Activated CD4-positive, alpha-beta T cell treated with anti-CD3 and anti-CD28 coated beads, Interleukin-2, amount 10 ng/mL, durations not matched to agents 7 days and 5 days (primary cell): Measurements from ENCODE around the gene ZBTB7C. TPM values are rescaled to one million over a fixed set of nuclear protein-coding genes. Genes with fewer than 3 reads are reported as not detected.

Experiments
- CTCF ChIA-PET: fragments of 350-600 bp; sonication (Branson Sonifier 250); formaldehyde crosslinking; loops from one replicate; lab custom pipeline; 2021; ENCODE audit warnings: antibody characterized with exemption; lab: Charles Lee
- POLR2A ChIA-PET: fragments of 350-600 bp; sonication (Branson Sonifier 250); formaldehyde crosslinking; loops from one replicate; lab custom pipeline; 2021; ENCODE audit warnings: antibody characterized with exemption; lab: Charles Lee
- DNase-seq: peaks from one replicate; pipeline ENCODE4 v3.0.0-alpha.2; 2020
- H3K27ac Mint-ChIP-seq: one replicate; pipeline ENCODE4 v1.8.0; 2021; ENCODE audit warnings: mild to moderate bottlenecking, moderate library complexity, mixed read lengths
- H3K27me3 Mint-ChIP-seq: one replicate; pipeline ENCODE4 v1.8.0; 2021; ENCODE audit warnings: mixed read lengths
- H3K36me3 Mint-ChIP-seq: one replicate; pipeline ENCODE4 v1.8.0; 2021; ENCODE audit warnings: low read depth, mixed read lengths
- H3K4me1 Mint-ChIP-seq: one replicate; pipeline ENCODE4 v1.8.0; 2021; ENCODE audit warnings: mixed read lengths
- H3K4me3 Mint-ChIP-seq: one replicate; pipeline ENCODE4 v1.8.0; 2021; ENCODE audit warnings: mild to moderate bottlenecking, moderate library complexity, mixed read lengths
- H3K9me3 Mint-ChIP-seq: one replicate; pipeline ENCODE4 v1.8.0; 2021; ENCODE audit warnings: mixed read lengths
- total RNA-seq, 2 experiments: library from RNA; stranded (reverse); gene quantifications; one replicate each; pipeline ENCODE4 v1.2.3, GENCODE V29; 2021

Gene ZBTB7C
- total RNA-seq, 2 experiments from 2014 or later = 0.10 to 0.15 TPM

GRCh38 chr18:48195787-48196186 lies 213.4 kb downstream of the ZBTB7C start:
- Mint-ChIP-seq H3K27ac (no peak overlapping the region), H3K36me3 (no peaks in the 10 kb centered on the region), H3K9me3 (no peaks in the 10 kb centered on the region), H3K4me1 (no peaks in the 10 kb centered on the region), H3K4me3 (no peak overlapping the region), H3K27me3 (peaks cover 41% of the 10 kb centered on the region)
- POLR2A ChIA-PET = no interaction called here
- no peak for DNase-seq
- CTCF ChIA-PET = interaction anchor here (0.5 kb wide), 1 partner anchor 48 kb away, joined by 3 read pairs; no protein-coding TSS in a partner anchor

GRCh38 chr18:48194591-48195181 lies 214.5 kb downstream of the ZBTB7C start:
- H3K4me1 Mint-ChIP-seq = no peaks in the 10 kb centered on the region
- DNase-seq = no peak
- POLR2A ChIA-PET = no interaction called here
- H3K9me3 Mint-ChIP-seq = no peaks in the 10 kb centered on the region
- peaks cover 34% of the 10 kb centered on the region for H3K27me3 Mint-ChIP-seq
- no peaks in the 10 kb centered on the region for H3K36me3 Mint-ChIP-seq
- H3K27ac Mint-ChIP-seq = no peak overlapping the region
- no peak overlapping the region for H3K4me3 Mint-ChIP-seq
- CTCF ChIA-PET = interaction anchor here (0.8 kb wide), 1 partner anchor 9 kb away, joined by 3 read pairs; no protein-coding TSS in a partner anchor

GRCh38 chr18:48193521-48194492 lies 215.4 kb downstream of the ZBTB7C start:
- H3K27ac Mint-ChIP-seq = no peak overlapping the region
- POLR2A ChIA-PET = interaction anchor here (0.8 kb wide), 1 partner anchor 64 kb away, joined by 11 read pairs; no protein-coding TSS in a partner anchor
- no peak overlapping the region for H3K4me3 Mint-ChIP-seq
- no peaks in the 10 kb centered on the region for H3K9me3 Mint-ChIP-seq
- CTCF ChIA-PET = interaction anchor here (0.8 kb wide), 1 partner anchor 10 kb away, joined by 3 read pairs; no protein-coding TSS in a partner anchor
- H3K27me3 Mint-ChIP-seq = peaks cover 26% of the 10 kb centered on the region
- no peaks in the 10 kb centered on the region for H3K4me1 Mint-ChIP-seq
- H3K36me3 Mint-ChIP-seq = no peaks in the 10 kb centered on the region
- DNase-seq = no peak

- ChIA-PET POLR2A (no interaction called here), CTCF (no interaction called here)
- DNase-seq = no peak
- no peaks in the 10 kb centered on the region for H3K9me3 Mint-ChIP-seq
- no peak overlapping the region for H3K27ac Mint-ChIP-seq
- H3K27me3 Mint-ChIP-seq = peaks cover 19% of the 10 kb centered on the region
- no peaks in the 10 kb centered on the region for H3K36me3 Mint-ChIP-seq
- H3K4me3 Mint-ChIP-seq = no peak overlapping the region
- no peaks in the 10 kb centered on the region for H3K4me1 Mint-ChIP-seq
Measured at GRCh38 chr18:48192542-48192941, 216.6 kb downstream of the ZBTB7C start.

GRCh38 chr18:48191494-48191893 lies 217.7 kb downstream of the ZBTB7C start:
- Mint-ChIP-seq H3K4me1 (no peaks in the 10 kb centered on the region), H3K36me3 (no peaks in the 10 kb centered on the region), H3K27me3 (peaks cover 12% of the 10 kb centered on the region), H3K9me3 (no peaks in the 10 kb centered on the region), H3K27ac (no peak overlapping the region), H3K4me3 (no peak overlapping the region)
- no peak for DNase-seq
- CTCF ChIA-PET = no interaction called here
- POLR2A ChIA-PET = interaction anchor here (0.7 kb wide), 1 partner anchor 263 kb away, joined by 3 read pairs; no protein-coding TSS in a partner anchor

GRCh38 chr18:48190994-48191393 lies 218.2 kb downstream of the ZBTB7C start:
- CTCF ChIA-PET = no interaction called here
- no peak for DNase-seq
- Mint-ChIP-seq H3K36me3 (no peaks in the 10 kb centered on the region), H3K27me3 (peaks cover 7% of the 10 kb centered on the region), H3K4me1 (no peaks in the 10 kb centered on the region), H3K27ac (no peak overlapping the region), H3K4me3 (no peak overlapping the region), H3K9me3 (no peaks in the 10 kb centered on the region)
- POLR2A ChIA-PET = no interaction called here

- no peaks in the 10 kb centered on the region for H3K9me3 Mint-ChIP-seq
- H3K4me1 Mint-ChIP-seq = no peaks in the 10 kb centered on the region
- DNase-seq = no peak
- H3K4me3 Mint-ChIP-seq = no peak overlapping the region
- H3K36me3 Mint-ChIP-seq = no peaks in the 10 kb centered on the region
- CTCF ChIA-PET = interaction anchor here (0.8 kb wide), 1 partner anchor 10 kb away, joined by 3 read pairs; no protein-coding TSS in a partner anchor
- POLR2A ChIA-PET = no interaction called here
- no peak overlapping the region for H3K27ac Mint-ChIP-seq
- peaks cover 8% of the 10 kb centered on the region for H3K27me3 Mint-ChIP-seq
Measured at GRCh38 chr18:48188609-48189008, 220.6 kb downstream of the ZBTB7C start.

GRCh38 chr18:48186861-48187260 lies 222.3 kb downstream of the ZBTB7C start:
- Mint-ChIP-seq H3K4me1 (no peaks in the 10 kb centered on the region), H3K9me3 (no peaks in the 10 kb centered on the region), H3K27me3 (peaks cover 11% of the 10 kb centered on the region), H3K36me3 (no peaks in the 10 kb centered on the region), H3K27ac (no peak overlapping the region), H3K4me3 (no peak overlapping the region)
- CTCF ChIA-PET = interaction anchor here (1.6 kb wide), 1 partner anchor 44 kb away, joined by 4 read pairs; no protein-coding TSS in a partner anchor
- no peak for DNase-seq
- POLR2A ChIA-PET = no interaction called here

GRCh38 chr18:48186131-48186766 lies 222.9 kb downstream of the ZBTB7C start:
- H3K27me3 Mint-ChIP-seq = peaks cover 11% of the 10 kb centered on the region
- ChIA-PET POLR2A (no interaction called here), CTCF (interaction anchor here (1.6 kb wide), 1 partner anchor 44 kb away, joined by 4 read pairs; no protein-coding TSS in a partner anchor)
- no peak for DNase-seq
- no peaks in the 10 kb centered on the region for H3K36me3 Mint-ChIP-seq
- H3K27ac Mint-ChIP-seq = no peak overlapping the region
- H3K4me3 Mint-ChIP-seq = no peak overlapping the region
- H3K9me3 Mint-ChIP-seq = no peaks in the 10 kb centered on the region
- H3K4me1 Mint-ChIP-seq = no peaks in the 10 kb centered on the region

GRCh38 chr18:48184118-48184517 lies 225.1 kb downstream of the ZBTB7C start:
- CTCF ChIA-PET = no interaction called here
- peaks cover 12% of the 10 kb centered on the region for H3K27me3 Mint-ChIP-seq
- no peaks in the 10 kb centered on the region for H3K4me1 Mint-ChIP-seq
- no peaks in the 10 kb centered on the region for H3K36me3 Mint-ChIP-seq
- no peak overlapping the region for H3K4me3 Mint-ChIP-seq
- POLR2A ChIA-PET = no interaction called here
- H3K9me3 Mint-ChIP-seq = no peaks in the 10 kb centered on the region
- DNase-seq = no peak
- H3K27ac Mint-ChIP-seq = no peak overlapping the region

- ChIA-PET CTCF (no interaction called here), POLR2A (no interaction called here)
- H3K4me1 Mint-ChIP-seq = no peaks in the 10 kb centered on the region
- H3K9me3 Mint-ChIP-seq = no peaks in the 10 kb centered on the region
- no peak for DNase-seq
- no peak overlapping the region for H3K27ac Mint-ChIP-seq
- H3K36me3 Mint-ChIP-seq = no peaks in the 10 kb centered on the region
- no peak overlapping the region for H3K4me3 Mint-ChIP-seq
- peaks cover 10% of the 10 kb centered on the region for H3K27me3 Mint-ChIP-seq
Measured at GRCh38 chr18:48183613-48184012, 225.6 kb downstream of the ZBTB7C start.

GRCh38 chr18:48182779-48183178 lies 226.4 kb downstream of the ZBTB7C start:
- H3K27me3 Mint-ChIP-seq = peaks cover 8% of the 10 kb centered on the region
- H3K9me3 Mint-ChIP-seq = no peaks in the 10 kb centered on the region
- H3K4me1 Mint-ChIP-seq = no peaks in the 10 kb centered on the region
- DNase-seq = no peak
- H3K36me3 Mint-ChIP-seq = no peaks in the 10 kb centered on the region
- CTCF ChIA-PET = no interaction called here
- H3K27ac Mint-ChIP-seq = no peak overlapping the region
- POLR2A ChIA-PET = no interaction called here
- H3K4me3 Mint-ChIP-seq = no peak overlapping the region
